Progenitor cell of endocrine pancreas (in vitro differentiated cells): ENCODE measurements around the gene NAP1L5. TPM values are rescaled to one million over a fixed set of nuclear protein-coding genes. Genes with fewer than 3 reads are reported as not detected.

Experiments used
- DNase-seq: peaks from one replicate; pipeline ENCODE4 v3.0.0; 2021; ENCODE audit warnings: low spot score; ENCODE audit not compliant: unreplicated experiment
- H3K27ac Mint-ChIP-seq: 2 replicates; pipeline ENCODE4 v1.8.0; 2021; ENCODE audit warnings: mild to moderate bottlenecking, moderate library complexity, mixed read lengths
- H3K27me3 Mint-ChIP-seq: 2 replicates; pipeline ENCODE4 v1.8.0; 2021; ENCODE audit warnings: mixed read lengths
- H3K36me3 Mint-ChIP-seq: 2 replicates; pipeline ENCODE4 v1.8.0; 2022; ENCODE audit warnings: mixed read lengths; ENCODE audit not compliant: insufficient read depth
- H3K4me1 Mint-ChIP-seq: 2 replicates; pipeline ENCODE4 v1.8.0; 2021; ENCODE audit warnings: low read depth, mixed read lengths
- H3K4me3 Mint-ChIP-seq: 2 replicates; pipeline ENCODE4 v1.8.0; 2021; ENCODE audit warnings: low read depth, mild to moderate bottlenecking, moderate library complexity, mixed read lengths
- H3K9me3 Mint-ChIP-seq: 2 replicates; pipeline ENCODE4 v1.8.0; 2021; ENCODE audit warnings: low read depth, mixed read lengths
- CTCF ChIP-seq: fragments of 200-600 bp; sonication (generic); IDR thresholded peaks from one replicate; pipeline ENCODE4 v1.5.0; 2021; ENCODE audit warnings: antibody characterized with exemption, mild to moderate bottlenecking; ENCODE audit not compliant: unreplicated experiment
- long read RNA-seq: library from polyadenylated mRNA; unstranded; transcript quantifications from one replicate; pipeline ENCODE4 v2.0.0, GENCODE V29; 2020
- total RNA-seq: library from RNA; stranded (reverse); gene quantifications from 2 replicates; pipeline ENCODE4 v1.2.1, GENCODE V29; 2021

The NAP1L5 gene
- total RNA-seq: 3.6 and 3.9 TPM in 2 replicates
- long read RNA-seq, partial matches to known transcripts: 0 of 4 reads
- long read RNA-seq, other reads (novel, unspliced or antisense): 0 of 4 reads

DNA sequence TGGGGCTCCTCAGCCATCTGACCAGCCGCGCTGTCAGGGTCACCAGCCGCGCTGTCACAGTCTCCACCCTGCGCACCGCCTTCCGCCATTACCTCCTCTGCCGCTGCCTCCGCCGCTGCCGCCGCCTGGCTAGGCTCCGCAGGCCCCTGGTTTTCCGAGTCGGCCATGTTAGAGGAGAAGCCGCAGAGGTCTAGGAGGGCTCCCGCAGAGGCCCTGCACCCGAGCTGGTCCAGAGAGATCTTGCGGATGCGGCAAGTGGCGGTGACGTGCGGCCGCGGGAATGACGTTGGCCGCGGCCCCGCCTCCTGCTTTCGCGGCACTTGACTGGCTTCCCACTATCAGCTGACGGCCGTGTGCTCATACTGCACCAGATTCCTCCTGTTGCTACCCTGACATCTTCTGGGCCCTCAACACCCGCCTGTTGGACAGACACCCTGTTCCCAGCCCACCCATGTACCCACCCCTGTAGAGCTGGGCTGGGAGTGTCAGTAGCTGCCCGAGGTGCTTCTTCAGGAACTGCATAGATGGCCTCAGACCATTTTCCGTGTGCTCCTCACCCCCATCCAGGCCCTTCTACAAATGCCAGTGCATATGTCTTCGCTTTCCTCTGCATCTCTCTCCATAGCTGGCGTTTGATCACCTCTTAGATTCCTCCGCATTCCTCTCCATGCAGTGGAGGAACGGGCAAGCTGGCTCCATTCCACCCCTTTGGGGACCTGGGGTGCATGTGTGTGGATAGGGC, at the start of gene NAP1L5:
Gene NAP1L5 (minus strand): TSS at position 242 of the 742 bp plus-strand sequence. CDS start 75 bp downstream, at position 167.
- Mint-ChIP-seq H3K9me3 (no peaks in the 10 kb centered on the region), H3K4me1 (peaks cover 3% of the 10 kb centered on the region), H3K4me3 (peak within 1 kb of the TSS; percentile 82), H3K36me3 (peaks cover 1% of the 10 kb centered on the region), H3K27me3 (no peaks in the 10 kb centered on the region), H3K27ac (peak within 1 kb of the TSS; percentile 67)
- peak; percentile 17 for DNase-seq
- no peak for TF ChIP-seq CTCF

GRCh38 chr4:88747351-88747750, 49.7 kb upstream of the NAP1L5 start:
- Mint-ChIP-seq H3K27me3 (no peaks in the 10 kb centered on the region), H3K4me3 (no peak overlapping the region), H3K27ac (no peak overlapping the region), H3K4me1 (no peaks in the 10 kb centered on the region), H3K36me3 (peaks cover 34% of the 10 kb centered on the region), H3K9me3 (no peaks in the 10 kb centered on the region)
- DNase-seq: no peak
- TF ChIP-seq CTCF: no peak

- Mint-ChIP-seq H3K27ac (no peak overlapping the region), H3K36me3 (peaks cover 34% of the 10 kb centered on the region), H3K4me1 (no peaks in the 10 kb centered on the region), H3K9me3 (no peaks in the 10 kb centered on the region), H3K4me3 (no peak overlapping the region), H3K27me3 (no peaks in the 10 kb centered on the region)
- DNase-seq: no peak
- no peak for TF ChIP-seq CTCF
Measured at GRCh38 chr4:88746206-88746605, 48.6 kb upstream of the NAP1L5 start.

DNA sequence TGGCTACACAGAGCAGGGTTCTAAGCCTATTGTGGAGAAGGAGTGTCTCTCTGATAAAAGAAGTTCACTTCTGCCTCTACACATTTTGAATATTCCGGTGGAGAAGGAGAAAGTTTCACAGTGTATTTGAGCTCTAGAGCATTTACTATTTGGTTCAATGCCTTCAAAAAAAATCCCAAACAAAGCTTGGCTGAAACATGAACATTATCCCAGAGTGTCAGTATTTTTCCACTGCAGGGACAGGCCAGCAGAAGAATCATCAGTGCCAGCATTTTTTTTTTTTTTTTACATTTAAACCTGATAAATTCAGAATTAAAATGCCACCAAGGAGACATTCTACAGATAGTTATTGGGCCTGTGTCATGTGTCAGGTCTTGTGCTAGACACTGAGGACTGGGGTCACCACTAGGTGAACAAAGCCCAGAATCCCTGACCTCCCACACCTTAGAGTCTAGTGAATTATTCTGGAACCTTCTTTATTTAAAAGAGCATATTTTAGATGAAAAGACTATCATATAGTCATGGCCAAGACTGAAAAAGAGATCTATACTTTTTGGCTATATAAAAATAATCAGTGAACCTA, 48.0 kb upstream of the NAP1L5 start:
- Mint-ChIP-seq H3K27me3 (no peaks in the 10 kb centered on the region), H3K36me3 (peaks cover 30% of the 10 kb centered on the region), H3K4me3 (no peak overlapping the region), H3K4me1 (no peaks in the 10 kb centered on the region), H3K27ac (no peak overlapping the region), H3K9me3 (no peaks in the 10 kb centered on the region)
- DNase-seq: no peak
- TF ChIP-seq CTCF: no peak

- Mint-ChIP-seq H3K36me3 (peaks cover 30% of the 10 kb centered on the region), H3K4me1 (no peaks in the 10 kb centered on the region), H3K27me3 (no peaks in the 10 kb centered on the region), H3K27ac (no peak overlapping the region), H3K9me3 (no peaks in the 10 kb centered on the region), H3K4me3 (no peak overlapping the region)
- no peak for TF ChIP-seq CTCF
- no peak for DNase-seq
Measured at GRCh38 chr4:88745175-88745574, 47.5 kb upstream of the NAP1L5 start.
